Mammary epithelial cell (primary cell): ENCODE data around the gene NPAS3.

Source experiments
- CTCF ChIP-seq, 2 donors: IDR thresholded peaks in 1 of 2; conservative IDR thresholded peaks in 1 of 2; 2 replicates each; pipeline ENCODE4 v1.5.1; 2011 to 2012; ENCODE audit warnings: inconsistent platforms in 2 of 2, low read length in 2 of 2, mild to moderate bottlenecking in 2 of 2, control low read depth in 1 of 2, low read depth in 1 of 2; ENCODE audit not compliant: insufficient read depth in 1 of 2; ENCODE audit errors: extremely low read depth in 1 of 2
- EZH2 ChIP-seq: IDR thresholded peaks from 2 replicates; pipeline ENCODE4 v1.6.1; 2012; ENCODE audit warnings: low read length, inconsistent platforms, borderline replicate concordance

- TF ChIP-seq CTCF (conservative IDR thresholded peaks at IDR 0.05 in 1 of 2, IDR thresholded peaks at IDR 0.05 in 1 of 2; ENCODE audit: extremely low read depth in 1 of 2, insufficient read depth in 1 of 2, low read depth in 1 of 2, low read length in 2 of 2), result no peak
- no peak for TF ChIP-seq EZH2
These were observed 626.3 kb downstream of the NPAS3 start for GRCh38 chr14:33564774-33565630.
